Measurements from ENCODE around the gene KIRREL1.

- TF ChIP-seq CTCF (IDR thresholded peaks at IDR 0.05; ENCODE audit: control extremely low read depth in 1 of 3, insufficient read depth in 1 of 3, low read depth in 1 of 3, low read length in 3 of 3) (no peak), RAD21 (IDR thresholded peaks at IDR 0.05 in 1 of 2, conservative IDR thresholded peaks at IDR 0.05 in 1 of 2; ENCODE audit: low read depth in 2 of 2, low read length in 2 of 2) (no peak), EZH2 (IDR thresholded peaks at IDR 0.05; ENCODE audit: low read depth, low read length, severe bottlenecking) (no peak), POLR2A (IDR thresholded peaks at IDR 0.05; ENCODE audit: control extremely low read depth in 1 of 2, low read depth in 2 of 2, low read length in 2 of 2) (no peak), ASH2L (IDR thresholded peaks at IDR 0.05; ENCODE audit: low read length) (no peak), JUN (IDR thresholded peaks at IDR 0.05; ENCODE audit: low read depth, low read length) (no peak), YY1 (IDR thresholded peaks at IDR 0.05; ENCODE audit: low read depth, low read length) (no peak)
Measured at GRCh38 chr1:158115126-158115525, 121.7 kb downstream of the KIRREL1 start.
